IMR-90 (cell line): ENCODE data around the gene ENPP6. TPM values are rescaled to one million over a fixed set of nuclear protein-coding genes. Genes with fewer than 3 reads are reported as not detected.

Source experiments
- ATAC-seq: fragments of 200-7000 bp; cut with Tn5 transposase; 2 replicates; pipeline ENCODE4 v1.9.1; 2020; ENCODE audit warnings: low read depth, mild to moderate bottlenecking, moderate library complexity
- BruUV-seq: library from RNA; stranded (reverse); fragments of 400-500 nt; replicated peaks from 2 replicates; lab custom pipeline; 2021; lab: Mats Ljungman, UMichigan
- CTCF ChIA-PET: fragments of 300-600 bp; formaldehyde crosslinking; extraction: SDS; loops from one replicate; lab custom pipeline; 2021; ENCODE audit warnings: antibody characterized with exemption; lab: Yijun Ruan, JAX
- POLR2A ChIA-PET: fragments of 300-600 bp; sonication (Branson Sonifier 250); formaldehyde crosslinking; loops from one replicate; lab custom pipeline; 2022; ENCODE audit warnings: antibody characterized with exemption; ENCODE audit not compliant: unreplicated experiment; lab: Charles Lee
- DNase-seq: peaks from one replicate; pipeline ENCODE4 v3.0.0; 2013
- H2AFZ ChIP-seq: replicated peaks from 2 replicates; pipeline ENCODE3; 2013; ENCODE audit warnings: low read length, mild to moderate bottlenecking; ENCODE audit not compliant: poor library complexity
- H2AK5ac ChIP-seq: 2 replicates; pipeline ENCODE4 v1.6.1; 2013; ENCODE audit warnings: low read depth, low read length, inconsistent platforms
- H2AK9ac ChIP-seq: replicated peaks from 2 replicates; pipeline ENCODE3; 2013; ENCODE audit warnings: mild to moderate bottlenecking, low read depth, low read length, moderate library complexity; ENCODE audit not compliant: poor library complexity
- H2BK120ac ChIP-seq: 2 replicates; pipeline ENCODE4 v1.6.1; 2013; ENCODE audit warnings: low read depth, low read length, inconsistent platforms
- H2BK15ac ChIP-seq: 3 replicates; pipeline ENCODE4 v1.6.1; 2013; ENCODE audit warnings: low read depth, low read length, inconsistent platforms
- H2BK20ac ChIP-seq: 2 replicates; pipeline ENCODE4 v1.6.1; 2013; ENCODE audit warnings: low read depth, mild to moderate bottlenecking, inconsistent platforms, low read length, moderate library complexity
- H2BK5ac ChIP-seq: 2 replicates; pipeline ENCODE4 v1.6.1; 2013; ENCODE audit warnings: mild to moderate bottlenecking, low read depth, low read length, inconsistent platforms; ENCODE audit not compliant: poor library complexity, severe bottlenecking
- H3K14ac ChIP-seq: replicated peaks from 2 replicates; pipeline ENCODE4 v1.6.1; 2013; ENCODE audit warnings: low read depth, low read length, inconsistent platforms
- H3K18ac ChIP-seq: 2 replicates; pipeline ENCODE4 v1.6.1; 2013; ENCODE audit warnings: low read depth, low read length, control low read depth
- H3K23ac ChIP-seq: 2 replicates; pipeline ENCODE4 v1.6.1; 2013; ENCODE audit warnings: low read depth, low read length, inconsistent platforms
- H3K27ac ChIP-seq: 2 replicates; pipeline ENCODE4 v1.5.1; 2013; ENCODE audit warnings: mild to moderate bottlenecking, control low read depth, low read length; ENCODE audit not compliant: insufficient read depth
- H3K27me3 ChIP-seq: 2 replicates; pipeline ENCODE4 v1.6.1; 2013; ENCODE audit warnings: low read length; ENCODE audit not compliant: control insufficient read depth, insufficient read depth
- H3K36me3 ChIP-seq: 2 replicates; pipeline ENCODE4 v1.6.1; 2013; ENCODE audit warnings: low read length, mixed read lengths; ENCODE audit not compliant: control insufficient read depth, insufficient read depth
- H3K4ac ChIP-seq: 2 replicates; pipeline ENCODE4 v1.6.1; 2013; ENCODE audit warnings: low read depth, low read length, inconsistent platforms
- H3K4me1 ChIP-seq: 2 replicates; pipeline ENCODE4 v1.6.1; 2013; ENCODE audit warnings: low read length, mixed read lengths; ENCODE audit not compliant: control insufficient read depth, insufficient read depth
- H3K4me2 ChIP-seq: 2 replicates; pipeline ENCODE4 v1.6.1; 2013; ENCODE audit warnings: low read depth, mild to moderate bottlenecking, control low read depth, low read length, moderate library complexity
- H3K4me3 ChIP-seq: 2 replicates; pipeline ENCODE4 v1.5.1; 2013; ENCODE audit warnings: low read depth, mild to moderate bottlenecking, control low read depth, low read length, moderate library complexity; ENCODE audit not compliant: insufficient read depth
- H3K56ac ChIP-seq: 2 replicates; pipeline ENCODE4 v1.6.1; 2013; ENCODE audit warnings: low read length, inconsistent platforms; ENCODE audit not compliant: insufficient read depth; ENCODE audit errors: extremely low read depth
- H3K79me1 ChIP-seq, 2 experiments: 2 replicates each; pipeline ENCODE4 v1.6.1; 2013; ENCODE audit warnings: low read length in 2 of 2, inconsistent platforms in 1 of 2, low read depth in 1 of 2
- H3K9ac ChIP-seq: 2 replicates; pipeline ENCODE4 v1.6.1; 2013; ENCODE audit warnings: low read depth, low read length, control low read depth
- H3K9me1 ChIP-seq: 2 replicates; pipeline ENCODE4 v1.6.1; 2013; ENCODE audit warnings: low read length, inconsistent platforms; ENCODE audit not compliant: insufficient read depth
- H3K9me3 ChIP-seq: 2 replicates; pipeline ENCODE4 v1.6.1; 2013; ENCODE audit warnings: low read length; ENCODE audit not compliant: control insufficient read depth, insufficient read depth
- H4K20me1 ChIP-seq: 2 replicates; pipeline ENCODE4 v1.6.1; 2013; ENCODE audit warnings: low read length, inconsistent platforms; ENCODE audit not compliant: insufficient read depth
- H4K5ac ChIP-seq: 2 replicates; pipeline ENCODE4 v1.6.1; 2013; ENCODE audit warnings: mild to moderate bottlenecking, low read depth, low read length, control low read depth
- H4K8ac ChIP-seq, 2 experiments: 2 replicates each; pipeline ENCODE4 v1.6.1; 2013; ENCODE audit warnings: low read depth in 2 of 2, low read length in 2 of 2, control low read depth in 1 of 2, inconsistent platforms in 1 of 2
- H4K91ac ChIP-seq: 2 replicates; pipeline ENCODE4 v1.6.1; 2013; ENCODE audit warnings: low read depth, low read length, inconsistent platforms; ENCODE audit not compliant: insufficient read depth
- MAZ ChIP-seq: IDR thresholded peaks from 2 replicates; pipeline ENCODE4 v1.6.1; 2012; ENCODE audit warnings: low read depth, mild to moderate bottlenecking, low read length, improper control_type of control experiment, moderate library complexity, borderline replicate concordance
- RCOR1 ChIP-seq: IDR thresholded peaks from 2 replicates; pipeline ENCODE4 v1.6.1; 2012; ENCODE audit warnings: mild to moderate bottlenecking, low read length, improper control_type of control experiment; ENCODE audit not compliant: insufficient replicate concordance
- WGBS, 2 experiments: methylation state at CpG; one replicate each; pipeline versions ENCODE4 v1.1.5 to v1.1.7; 2013; ENCODE audit warnings: missing lambda C conversion rate in 2 of 2; ENCODE audit not compliant: insufficient read length in 1 of 2; ENCODE audit errors: extremely low coverage in 2 of 2; 5-methylcytosine and 5-hydroxymethylcytosine counted together
- dilution Hi-C: fragments of 300-500 bp; cut with HindIII; formaldehyde crosslinking; loops from one replicate; pipeline ENCODE4 v1.14.3; 2018; ENCODE audit warnings: low sequenced_read_pairs; ENCODE audit not compliant: unreplicated experiment
- in situ Hi-C: fragments of 300-500 bp; cut with MboI; formaldehyde crosslinking; loops from 3 replicates; pipeline ENCODE4 v1.14.3; 2019; ENCODE audit warnings: low sequenced_read_pairs, inconsistent platforms, mixed read lengths
- intact Hi-C: fragments of 100-400 bp; cut with micrococcal nuclease; formaldehyde crosslinking; loops from 2 replicates; pipeline ENCODE4 v1.10.0; 2022
- polyA plus RNA-seq, 3 experiments: library from polyadenylated mRNA; depleted of rRNA; stranded (reverse); fragments of >200 nt; gene quantifications; 2 replicates each; pipeline ENCODE4 v1.2.3, GENCODE V29; 2012; ENCODE audit warnings: low replicate concordance in 1 of 3
- total RNA-seq: library from RNA; depleted of rRNA; stranded (reverse); fragments of >200 nt; gene quantifications from 2 replicates; pipeline ENCODE4 v1.2.3, GENCODE V29; 2012

The ENPP6 gene
- total and polyA plus RNA-seq, 2 of the 4 experiments (the other 2 are of a cell fraction), result not detected

- Histone ChIP-seq H3K27ac (no peak overlapping the region), H4K5ac (no peak overlapping the region), H4K20me1 (no peaks in the 10 kb centered on the region), H2BK120ac (peak overlapping the region; percentile 10; the same call in 1 of the 2 replicates), H3K4me3 (no peak overlapping the region), H2BK15ac (peak overlapping the region; percentile 54; the same call in 1 of the 3 replicates), H2AK5ac (no peak overlapping the region; the same call in 1 of the 2 replicates), H3K9me3 (no peaks in the 10 kb centered on the region), H2BK5ac (no peak overlapping the region), H4K8ac (no peak overlapping the region), H4K91ac (0 out of 2 replicates have a peak overlapping the region, but pooled peaks have one; percentile 5), H3K9me1 (peaks cover 6% of the 10 kb centered on the region; the same call in 1 of the 2 replicates), H3K4me2 (no peak overlapping the region), H2AK9ac (no peak overlapping the region), H3K56ac (no peak overlapping the region), H3K79me1 (no peaks in the 10 kb centered on the region), H3K36me3 (no peaks in the 10 kb centered on the region), H3K4ac (peak overlapping the region; percentile 33), H3K27me3 (no peaks in the 10 kb centered on the region), H2AFZ (no peak overlapping the region), H3K14ac (no peak overlapping the region), H3K18ac (no peak overlapping the region; the same call in 1 of the 2 replicates), H3K4me1 (peaks cover 14% of the 10 kb centered on the region), H2BK20ac (peak overlapping the region; percentile 57), H3K9ac (no peak overlapping the region), H3K23ac (no peak overlapping the region)
- WGBS, 2 experiments, result no CpG with 5 or more reads among the region's 1 CpG
- ChIA-PET CTCF (interaction anchor here (1.0 kb wide), 1 partner anchor 20 kb away, joined by 3 read pairs; no protein-coding TSS in a partner anchor), POLR2A (no interaction called here)
- intact Hi-C loops, result loop anchor here (5.0 kb wide), 2 partner anchors 135 to 465 kb away; partner anchors contain the start of gene CENPU
- DNase-seq (no peak), ATAC-seq (no peak)
- in situ Hi-C loops, result no loop called here
- dilution Hi-C loops, result no loop called here
- no TSS peak for BruUV-seq
- TF ChIP-seq RCOR1, result no peak
- no peak for TF ChIP-seq MAZ
These were observed 49.5 kb upstream of the ENPP6 start for GRCh38 chr4:184267206-184267608.
